HG03575 (cell line): ENCODE measurements around the gene ATOSA.
A peak's percentile ranks its signal among the peaks of the same experiment; 100 is the strongest.

Experiments
- ATAC-seq: cut with Tn5 transposase; IDR thresholded peaks from one replicate; pipeline ENCODE4 v1.9.1; 2021; ENCODE audit not compliant: unreplicated experiment, insufficient number of reproducible peaks, low FRiP score; ENCODE audit errors: extremely low read depth

ATOSA gene

GRCh38 chr15:52657338-52657737 lies 21.9 kb downstream of the ATOSA start:
- ATAC-seq, result no peak

GRCh38 chr15:52656412-52656811 lies 22.8 kb downstream of the ATOSA start:
- ATAC-seq, result no peak

- no peak for ATAC-seq
Measured at GRCh38 chr15:52653431-52653964, 25.7 kb downstream of the ATOSA start.

GRCh38 chr15:52652984-52653383 lies 26.2 kb downstream of the ATOSA start:
- no peak for ATAC-seq

- no peak for ATAC-seq
Measured at GRCh38 chr15:52652286-52652685, 26.9 kb downstream of the ATOSA start.

- peak; percentile 74 for ATAC-seq
Measured at GRCh38 chr15:52651868-52652267, 27.3 kb downstream of the ATOSA start.

- no peak for ATAC-seq
Measured at GRCh38 chr15:52651114-52651513, 28.1 kb downstream of the ATOSA start.

GRCh38 chr15:52649686-52650085 lies 29.5 kb downstream of the ATOSA start:
- ATAC-seq, result no peak

GRCh38 chr15:52645916-52646315 lies 33.3 kb downstream of the ATOSA start:
- ATAC-seq, result no peak

GRCh38 chr15:52642386-52643361 lies 36.5 kb downstream of the ATOSA start:
- no peak for ATAC-seq

- no peak for ATAC-seq
Measured at GRCh38 chr15:52636459-52636858, 42.7 kb downstream of the ATOSA start.

- ATAC-seq, result no peak
Measured at GRCh38 chr15:52635908-52636307, 43.3 kb downstream of the ATOSA start.
